Chondrocyte (in vitro differentiated cells): ENCODE results near the gene POU6F1. TPM values are rescaled to one million over a fixed set of nuclear protein-coding genes. Genes with fewer than 3 reads are reported as not detected.
A peak's percentile ranks its signal among the peaks of the same experiment; 100 is the strongest.

Experiments used
- DNase-seq: peaks from one replicate; pipeline ENCODE4 v3.0.0; 2021; ENCODE audit warnings: mixed read lengths, low spot score
- H3K27ac Mint-ChIP-seq: one replicate; pipeline ENCODE4 v1.8.0; 2021; ENCODE audit warnings: mild to moderate bottlenecking, moderate library complexity, mixed read lengths; ENCODE audit not compliant: unreplicated experiment
- H3K27me3 Mint-ChIP-seq: 2 replicates; pipeline ENCODE4 v1.8.0; 2021; ENCODE audit warnings: low read depth, mixed read lengths
- H3K36me3 Mint-ChIP-seq: 2 replicates; pipeline ENCODE4 v1.8.0; 2021; ENCODE audit warnings: low read depth, mixed read lengths
- H3K4me1 Mint-ChIP-seq: 2 replicates; pipeline ENCODE4 v1.8.0; 2021; ENCODE audit warnings: low read depth, mild to moderate bottlenecking, mixed read lengths
- H3K4me3 Mint-ChIP-seq: one replicate; pipeline ENCODE4 v1.8.0; 2021; ENCODE audit warnings: mild to moderate bottlenecking, moderate library complexity, mixed read lengths; ENCODE audit not compliant: unreplicated experiment
- H3K9me3 Mint-ChIP-seq: 2 replicates; pipeline ENCODE4 v1.8.0; 2021; ENCODE audit warnings: low read depth, mixed read lengths
- CTCF ChIP-seq: fragments of 200-600 bp; sonication (generic); IDR thresholded peaks from 2 replicates; pipeline ENCODE4 v1.5.0; 2021; ENCODE audit warnings: antibody characterized with exemption, mild to moderate bottlenecking, moderate library complexity
- total RNA-seq: library from RNA; stranded (reverse); gene quantifications from 3 replicates; pipeline ENCODE4 v1.2.1, GENCODE V29; 2021

Gene POU6F1
- total RNA-seq, 1 donor from 2014 or later: 9.9 TPM

GRCh38 chr12:51244269-51244668, 26.4 kb upstream of the POU6F1 start:
- Mint-ChIP-seq H3K4me3 (no peak overlapping the region), H3K27me3 (no peaks in the 10 kb centered on the region), H3K27ac (no peak overlapping the region), H3K9me3 (no peaks in the 10 kb centered on the region), H3K36me3 (peaks cover 15% of the 10 kb centered on the region), H3K4me1 (peaks cover 26% of the 10 kb centered on the region)
- no peak for TF ChIP-seq CTCF
- no peak for DNase-seq

- DNase-seq: no peak
- peaks cover 15% of the 10 kb centered on the region for H3K36me3 Mint-ChIP-seq
- H3K4me3 Mint-ChIP-seq: no peak overlapping the region
- no peaks in the 10 kb centered on the region for H3K27me3 Mint-ChIP-seq
- no peak overlapping the region for H3K27ac Mint-ChIP-seq
- H3K4me1 Mint-ChIP-seq: peaks cover 32% of the 10 kb centered on the region
- H3K9me3 Mint-ChIP-seq: no peaks in the 10 kb centered on the region
- no peak for TF ChIP-seq CTCF
Measured at GRCh38 chr12:51242876-51243275, 25.0 kb upstream of the POU6F1 start.

- no peak overlapping the region for H3K4me3 Mint-ChIP-seq
- H3K36me3 Mint-ChIP-seq: peaks cover 15% of the 10 kb centered on the region
- TF ChIP-seq CTCF: no peak
- no peak for DNase-seq
- H3K27ac Mint-ChIP-seq: no peak overlapping the region
- H3K4me1 Mint-ChIP-seq: peaks cover 34% of the 10 kb centered on the region
- no peaks in the 10 kb centered on the region for H3K27me3 Mint-ChIP-seq
- no peaks in the 10 kb centered on the region for H3K9me3 Mint-ChIP-seq
Measured at GRCh38 chr12:51242120-51242519, 24.3 kb upstream of the POU6F1 start.

GRCh38 chr12:51240971-51241370, 23.1 kb upstream of the POU6F1 start:
- peak overlapping the region; percentile 71 for H3K27ac Mint-ChIP-seq
- no peak for TF ChIP-seq CTCF
- no peaks in the 10 kb centered on the region for H3K9me3 Mint-ChIP-seq
- H3K4me3 Mint-ChIP-seq: no peak overlapping the region
- no peak for DNase-seq
- H3K36me3 Mint-ChIP-seq: peaks cover 15% of the 10 kb centered on the region
- H3K27me3 Mint-ChIP-seq: no peaks in the 10 kb centered on the region
- peaks cover 29% of the 10 kb centered on the region for H3K4me1 Mint-ChIP-seq

GRCh38 chr12:51238510-51239334, 20.9 kb upstream of the POU6F1 start, which contains the start of gene DAZAP2:
DAZAP2 (plus strand) TSS chr12:51238826; CDS start chr12:51238908, 82 bp downstream.
- H3K27me3 Mint-ChIP-seq: no peaks in the 10 kb centered on the region
- TF ChIP-seq CTCF: peak; percentile 41
- peak; percentile 97 for DNase-seq
- peaks cover 12% of the 10 kb centered on the region for H3K36me3 Mint-ChIP-seq
- H3K4me1 Mint-ChIP-seq: peaks cover 24% of the 10 kb centered on the region
- H3K27ac Mint-ChIP-seq: peak within 1 kb of the TSS; percentile 100
- H3K9me3 Mint-ChIP-seq: no peaks in the 10 kb centered on the region
- H3K4me3 Mint-ChIP-seq: peak within 1 kb of the TSS; percentile 94
